HG03575 (cell line): ENCODE data around the gene PUM1.

Experiments
- ATAC-seq: cut with Tn5 transposase; IDR thresholded peaks from one replicate; pipeline ENCODE4 v1.9.1; 2021; ENCODE audit not compliant: unreplicated experiment, insufficient number of reproducible peaks, low FRiP score; ENCODE audit errors: extremely low read depth

Gene PUM1

GRCh38 chr1:30919025-30919881 is 146.3 kb downstream of the PUM1 start:
- no peak for ATAC-seq

GRCh38 chr1:30916296-30916695 is 149.2 kb downstream of the PUM1 start:
- no peak for ATAC-seq

GRCh38 chr1:30915491-30916230 is 149.9 kb downstream of the PUM1 start:
- ATAC-seq = no peak

- ATAC-seq = no peak
Observed at GRCh38 chr1:30914931-30915330, 150.6 kb downstream of the PUM1 start.

GRCh38 chr1:30914587-30914922 is 151.0 kb downstream of the PUM1 start:
- ATAC-seq = no peak

GRCh38 chr1:30912913-30913652 is 152.4 kb downstream of the PUM1 start:
- no peak for ATAC-seq

- ATAC-seq = no peak
Observed at GRCh38 chr1:30912224-30912623, 153.3 kb downstream of the PUM1 start.

GRCh38 chr1:30911059-30911954 is 154.2 kb downstream of the PUM1 start:
- no peak for ATAC-seq

- no peak for ATAC-seq
Observed at GRCh38 chr1:30909365-30910068, 156.0 kb downstream of the PUM1 start.

GRCh38 chr1:30908696-30909364 is 156.7 kb downstream of the PUM1 start, which contains the start of gene SDC3:
Gene SDC3, minus strand, starts transcription at chr1:30908758. Its CDS starts 172 bp downstream, at chr1:30908586.
- ATAC-seq = no peak

GRCh38 chr1:30908316-30908695 is 157.2 kb downstream of the PUM1 start:
- no peak for ATAC-seq

- no peak for ATAC-seq
Observed at GRCh38 chr1:30907481-30908315, 157.8 kb downstream of the PUM1 start.

- no peak for ATAC-seq
Observed at GRCh38 chr1:30906631-30907441, 158.7 kb downstream of the PUM1 start.

GRCh38 chr1:30905916-30906620 is 159.4 kb downstream of the PUM1 start:
- ATAC-seq = no peak

- ATAC-seq = no peak
Observed at GRCh38 chr1:30905403-30905802, 160.1 kb downstream of the PUM1 start.

- ATAC-seq = no peak
Observed at GRCh38 chr1:30904962-30905335, 160.6 kb downstream of the PUM1 start.
